Left hindlimb (tissue), 1 donor: ENCODE data around the gene ETNK2.
A peak's percentile ranks its signal among the peaks of the same experiment; 100 is the strongest.

Source experiments
- DNase-seq: peaks from one replicate; pipeline ENCODE4 v3.0.0-alpha.2; 2018

Gene ETNK2

GRCh38 chr1:204146965-204147364 is 4.9 kb downstream of the ETNK2 start:
- no peak for DNase-seq

DNA sequence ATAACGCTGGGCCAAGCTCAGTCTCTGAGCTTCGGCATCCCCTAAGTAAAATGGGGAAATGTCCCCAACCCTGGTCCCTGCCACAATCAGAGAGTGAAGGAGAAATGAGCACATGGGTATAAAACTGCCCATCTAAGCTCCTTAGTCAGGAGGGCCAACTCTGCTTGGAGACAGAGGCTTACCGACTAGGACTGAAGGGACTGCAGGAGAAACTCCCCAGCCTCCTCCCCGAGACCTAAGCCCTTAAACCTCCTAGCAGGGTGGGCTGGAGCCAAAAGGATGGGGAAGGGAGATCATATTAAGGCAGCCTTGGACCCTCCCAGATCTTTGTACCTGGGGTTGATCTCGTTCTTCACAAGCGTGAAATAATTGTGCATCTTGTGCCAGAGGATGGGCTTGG is 5.5 kb downstream of the ETNK2 start:
- DNase-seq = no peak

DNA sequence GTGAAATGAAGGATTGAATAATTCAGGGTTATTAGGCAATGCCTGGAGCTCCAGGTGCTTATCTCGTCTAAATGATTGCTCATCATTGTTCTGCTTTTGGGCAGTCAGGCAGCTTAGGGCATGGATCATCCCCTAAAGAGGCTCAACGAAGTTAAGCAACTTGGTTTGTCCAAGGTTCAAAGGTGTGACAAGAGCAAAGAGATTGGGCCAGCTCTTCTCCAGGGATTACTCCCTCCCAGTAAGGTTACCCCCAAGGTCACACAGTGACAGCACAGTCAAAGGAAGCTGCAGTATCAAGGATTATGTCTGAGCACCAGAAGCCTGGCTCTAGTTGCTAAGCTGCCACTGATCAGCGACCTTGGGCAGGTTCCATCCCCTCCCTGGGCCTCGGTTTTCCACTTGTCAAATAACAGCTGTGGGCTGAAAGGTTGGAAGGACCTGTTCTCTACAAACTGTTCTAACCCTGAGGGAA is 6.8 kb downstream of the ETNK2 start:
- DNase-seq = no peak

- no peak for DNase-seq
Measured at GRCh38 chr1:204143276-204144041, 8.4 kb downstream of the ETNK2 start.

- DNase-seq = no peak
Measured at GRCh38 chr1:204142032-204142974, 9.5 kb downstream of the ETNK2 start.

GRCh38 chr1:204141131-204141530 is 10.7 kb downstream of the ETNK2 start:
- DNase-seq = no peak

DNA sequence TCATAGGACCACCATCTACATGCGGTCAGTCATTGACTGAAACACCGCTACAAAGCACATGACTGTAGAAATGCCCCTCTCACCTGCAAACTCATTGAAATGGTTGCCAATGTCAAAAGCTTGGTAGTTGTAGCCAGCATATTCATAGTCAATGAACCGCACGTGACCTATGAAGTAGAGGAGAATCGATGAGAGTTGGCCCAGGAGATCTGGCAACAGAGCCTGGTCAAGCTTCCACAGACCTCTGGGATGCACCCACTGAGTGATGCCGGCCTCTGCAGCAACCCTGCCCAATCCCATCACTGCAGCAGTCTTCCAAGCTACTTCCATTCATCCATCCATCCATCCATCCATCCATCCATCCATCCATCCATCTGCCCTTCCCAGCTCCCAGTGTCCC is 11.9 kb downstream of the ETNK2 start:
- DNase-seq = no peak

DNA sequence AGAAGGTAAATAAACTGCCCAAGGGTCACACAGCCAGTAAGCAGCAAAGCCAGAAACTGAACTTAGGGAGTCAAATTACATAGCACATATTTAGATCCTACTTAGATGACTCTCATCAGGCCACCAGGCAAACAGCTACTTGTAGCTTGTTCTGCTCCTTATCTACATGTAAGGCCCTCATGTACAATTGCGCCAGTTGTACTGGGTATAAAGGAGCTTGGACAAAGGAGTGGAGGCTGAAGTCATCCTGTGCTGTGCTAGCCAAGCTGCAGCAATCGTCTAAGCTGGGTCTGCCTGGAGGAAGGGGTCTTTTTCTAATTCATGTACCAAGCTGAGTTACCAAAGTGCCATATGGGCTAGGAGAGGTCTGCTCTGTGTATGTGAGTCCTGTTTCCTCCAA is 12.8 kb downstream of the ETNK2 start:
- no peak for DNase-seq

DNA sequence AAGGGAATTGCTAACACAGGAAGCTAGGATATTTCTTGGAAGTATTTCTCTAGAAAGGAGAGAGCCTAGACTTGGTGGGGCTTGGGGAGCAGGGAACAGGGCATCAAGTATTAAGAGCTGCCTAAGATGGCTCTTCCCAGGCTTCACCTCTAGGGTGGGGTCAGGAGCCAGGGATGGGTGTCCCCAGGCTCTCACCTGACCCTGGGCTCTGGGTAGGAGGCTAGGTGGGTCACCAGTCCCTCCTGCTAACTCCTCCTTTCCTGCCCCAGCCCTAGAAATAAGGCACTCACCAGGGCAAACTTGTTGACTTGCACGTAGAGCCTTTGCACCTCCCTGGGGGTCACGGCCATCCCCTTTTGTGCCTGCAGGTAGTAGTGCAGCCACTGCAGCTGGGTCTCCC is 15.0 kb downstream of the ETNK2 start:
- no peak for DNase-seq

DNA sequence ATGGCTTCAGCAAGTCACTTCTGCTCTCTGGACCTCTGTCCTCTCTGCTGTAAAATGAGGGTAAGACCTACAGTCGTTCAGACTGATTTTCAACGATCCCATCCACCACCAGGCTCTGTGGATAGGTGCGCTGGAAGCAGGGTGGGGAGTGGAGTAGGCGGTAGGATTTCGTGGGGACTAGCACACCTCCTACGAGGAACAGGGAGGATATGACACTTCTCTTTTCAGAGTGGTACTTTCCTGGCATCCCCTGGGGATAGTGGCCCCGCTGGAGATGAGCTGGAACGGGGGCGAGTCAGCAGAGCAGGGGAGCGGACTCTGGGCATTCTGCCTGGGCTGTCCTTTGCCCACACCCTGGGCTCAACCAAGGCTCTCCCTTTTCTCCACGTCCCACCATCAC is 17.7 kb downstream of the ETNK2 start:
- DNase-seq = no peak

GRCh38 chr1:204132718-204133117 is 19.1 kb downstream of the ETNK2 start:
- DNase-seq = no peak

DNA sequence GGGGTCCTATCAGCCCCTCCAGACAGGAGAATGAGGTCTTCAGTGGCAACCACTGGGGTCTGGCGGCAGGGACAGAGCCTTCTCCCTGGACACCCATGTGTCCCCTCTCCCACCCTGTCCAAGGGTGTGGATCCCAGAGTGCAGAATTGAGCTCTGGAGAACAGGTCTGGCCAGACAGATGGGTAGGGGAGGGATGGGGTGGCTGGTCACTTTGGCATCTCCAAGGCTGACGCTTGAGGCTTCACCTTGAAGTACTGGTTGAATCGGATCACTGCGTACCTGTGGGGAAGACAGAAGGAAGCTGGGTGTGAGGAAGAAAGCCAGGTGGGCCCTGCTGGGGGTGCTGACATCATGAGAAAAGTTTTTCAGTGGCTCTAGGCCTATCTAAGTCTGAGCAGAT is 19.9 kb downstream of the ETNK2 start:
- no peak for DNase-seq

- DNase-seq = no peak
Measured at GRCh38 chr1:204130981-204131892, 20.6 kb downstream of the ETNK2 start.

GRCh38 chr1:204130178-204130577 is 21.7 kb downstream of the ETNK2 start:
- no peak for DNase-seq

GRCh38 chr1:204128964-204129896 is 22.6 kb downstream of the ETNK2 start:
- peak; percentile 86 for DNase-seq

GRCh38 chr1:204128464-204128963 is 23.3 kb downstream of the ETNK2 start:
- DNase-seq = no peak

DNA sequence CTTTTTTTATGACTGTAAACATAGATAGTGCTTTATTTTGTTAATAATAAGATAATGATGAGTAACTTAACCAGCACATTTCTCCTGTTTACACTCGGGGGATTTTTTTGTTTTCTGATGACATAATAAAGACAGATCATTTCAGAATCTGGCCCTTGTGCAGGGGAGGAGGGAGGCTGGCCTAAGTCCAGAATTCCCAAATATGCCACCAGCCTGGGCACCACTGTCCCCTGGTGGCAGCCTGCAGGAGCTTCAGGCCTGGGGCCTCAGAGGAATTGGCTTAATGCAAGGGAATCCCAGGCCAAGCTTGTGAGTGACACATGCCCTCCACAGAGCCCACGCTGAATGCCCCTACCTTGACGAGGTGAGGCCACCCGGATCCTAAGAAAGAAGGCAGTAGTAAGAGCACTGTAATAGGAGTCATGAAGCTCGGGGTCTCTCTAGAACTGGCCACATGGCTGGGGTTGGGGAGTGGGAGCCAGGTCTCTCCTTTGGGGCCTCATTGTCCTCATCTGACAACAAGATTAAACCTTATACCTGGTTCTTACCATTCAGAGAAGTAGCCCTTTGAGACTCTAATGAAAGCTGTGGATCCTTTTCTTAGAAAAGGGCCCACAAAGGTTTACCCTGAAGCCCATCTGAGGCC is 24.1 kb downstream of the ETNK2 start:
- no peak for DNase-seq

DNA sequence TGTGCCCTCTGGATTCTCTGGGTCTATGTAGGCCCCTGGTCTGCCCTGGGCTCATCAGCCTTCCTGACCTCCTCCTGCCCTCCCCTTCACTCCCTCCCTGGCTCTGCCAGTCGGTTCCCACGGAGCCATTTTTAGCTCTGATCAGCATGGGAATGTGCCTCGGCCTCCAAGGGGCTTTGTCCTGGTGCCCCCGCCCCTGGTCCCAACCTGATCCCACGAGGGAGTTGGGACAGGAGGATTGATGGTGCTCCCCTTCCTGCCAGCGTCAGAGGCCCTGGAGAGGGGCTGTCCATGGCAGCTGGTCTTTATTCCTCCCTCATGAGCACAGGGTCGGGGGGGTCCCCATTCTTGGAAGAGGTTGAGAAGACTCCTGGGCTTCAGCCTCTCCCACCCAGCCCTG is 24.9 kb downstream of the ETNK2 start:
- no peak for DNase-seq

DNA sequence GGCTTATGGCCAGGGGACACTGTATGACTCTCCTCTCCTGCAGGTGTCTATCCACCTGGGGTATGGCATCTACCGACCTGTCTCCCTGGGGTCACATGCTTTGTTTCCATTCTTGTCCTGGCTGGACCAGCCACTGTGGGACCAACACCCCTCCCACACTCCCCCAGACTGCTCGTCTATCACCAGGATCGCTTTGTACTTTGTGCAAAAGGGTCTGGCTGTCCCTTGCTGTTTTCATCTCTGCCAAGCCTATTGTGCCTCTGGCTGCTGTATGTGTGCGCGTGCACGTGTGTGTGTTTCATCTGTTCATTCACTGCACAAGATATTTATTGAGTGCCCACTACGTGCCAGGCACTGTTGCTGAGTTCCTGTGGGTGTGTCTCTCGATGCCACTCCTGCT is 25.5 kb downstream of the ETNK2 start:
- DNase-seq = no peak

- DNase-seq = no peak
Measured at GRCh38 chr1:204125759-204126351, 26.0 kb downstream of the ETNK2 start.

DNA sequence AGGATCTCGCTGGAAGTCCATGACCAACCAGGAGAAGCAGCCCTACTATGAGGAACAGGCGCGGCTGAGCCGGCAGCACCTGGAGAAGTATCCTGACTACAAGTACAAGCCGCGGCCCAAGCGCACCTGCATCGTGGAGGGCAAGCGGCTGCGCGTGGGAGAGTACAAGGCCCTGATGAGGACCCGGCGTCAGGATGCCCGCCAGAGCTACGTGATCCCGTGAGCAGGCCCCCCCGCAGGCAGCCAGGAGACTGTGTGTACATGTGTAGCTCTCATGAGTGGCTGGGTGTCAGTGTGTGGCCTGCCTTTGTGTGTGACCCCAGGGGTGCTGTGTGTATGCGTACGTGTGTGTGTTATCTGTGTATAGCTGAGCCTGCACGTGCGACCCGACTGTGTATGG is 27.2 kb downstream of the ETNK2 start:
- DNase-seq = no peak
